ENCODE measurements around the gene XAGE2. TPM values are rescaled to one million over a fixed set of nuclear protein-coding genes. Genes with fewer than 3 reads are reported as not detected.
"Not testable (repeated sequence)": the region's sequence is repeated elsewhere in the genome, so short reads cannot be mapped to it uniquely, and the experiment has no call there.

XAGE2 gene, protein sequence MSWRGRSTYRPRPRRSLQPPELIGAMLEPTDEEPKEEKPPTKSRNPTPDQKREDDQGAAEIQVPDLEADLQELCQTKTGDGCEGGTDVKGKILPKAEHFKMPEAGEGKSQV
- total RNA-seq, result under 1 TPM in 1 of 4 donors, not detected in 3; 0.91 TPM

DNA sequence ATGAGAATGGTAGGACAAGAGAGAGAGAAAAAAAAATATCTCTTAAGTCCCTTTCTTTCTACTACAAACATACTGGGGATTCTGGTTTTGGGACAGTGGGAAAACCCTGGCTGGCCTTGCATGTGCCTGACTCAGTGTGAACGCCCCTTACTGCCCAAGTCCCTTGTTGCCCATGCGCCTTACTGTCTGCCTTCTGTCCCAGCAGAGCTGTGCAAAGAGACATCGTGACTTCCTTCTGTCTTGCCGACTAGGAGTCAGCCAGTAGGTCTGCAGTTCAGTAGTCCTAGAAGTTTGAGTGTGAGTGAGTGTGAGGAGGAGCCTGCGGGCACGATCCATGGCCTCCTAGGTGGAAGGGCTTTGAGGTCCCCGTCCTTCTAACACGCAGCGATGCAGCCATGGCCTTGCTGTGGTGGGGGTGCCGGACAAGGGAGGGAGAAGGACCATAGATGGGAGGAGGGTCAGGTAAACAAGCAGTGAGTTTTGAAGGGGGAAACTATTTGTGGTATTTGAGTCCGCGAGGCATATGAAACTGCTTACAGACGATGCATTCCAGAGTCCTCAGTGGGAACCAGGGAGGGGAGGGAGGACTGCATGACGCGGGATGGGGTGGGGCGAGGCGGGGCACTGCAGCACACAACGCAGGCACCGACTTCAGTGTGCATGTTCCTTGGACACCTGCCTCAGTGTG, at the start of gene XAGE2:
XAGE2 (plus strand) TSS at position 654 of the 688 bp plus-strand sequence. CDS start 994 bp downstream, outside the sequence.
- no peak for DNase-seq (ENCODE audit: low spot score in 2 of 2)
- intact Hi-C loops (cut with DNase I; ENCODE audit: low total_unique reads), result no loop called here
- no peak within 1 kb of the TSS for H3K4me3 ChIP-seq (ENCODE audit: low read depth, poor library complexity, severe bottlenecking)
- no peak for TF ChIP-seq POLR2A (IDR thresholded peaks at IDR 0.05)
- TF ChIP-seq, protein P1, sequence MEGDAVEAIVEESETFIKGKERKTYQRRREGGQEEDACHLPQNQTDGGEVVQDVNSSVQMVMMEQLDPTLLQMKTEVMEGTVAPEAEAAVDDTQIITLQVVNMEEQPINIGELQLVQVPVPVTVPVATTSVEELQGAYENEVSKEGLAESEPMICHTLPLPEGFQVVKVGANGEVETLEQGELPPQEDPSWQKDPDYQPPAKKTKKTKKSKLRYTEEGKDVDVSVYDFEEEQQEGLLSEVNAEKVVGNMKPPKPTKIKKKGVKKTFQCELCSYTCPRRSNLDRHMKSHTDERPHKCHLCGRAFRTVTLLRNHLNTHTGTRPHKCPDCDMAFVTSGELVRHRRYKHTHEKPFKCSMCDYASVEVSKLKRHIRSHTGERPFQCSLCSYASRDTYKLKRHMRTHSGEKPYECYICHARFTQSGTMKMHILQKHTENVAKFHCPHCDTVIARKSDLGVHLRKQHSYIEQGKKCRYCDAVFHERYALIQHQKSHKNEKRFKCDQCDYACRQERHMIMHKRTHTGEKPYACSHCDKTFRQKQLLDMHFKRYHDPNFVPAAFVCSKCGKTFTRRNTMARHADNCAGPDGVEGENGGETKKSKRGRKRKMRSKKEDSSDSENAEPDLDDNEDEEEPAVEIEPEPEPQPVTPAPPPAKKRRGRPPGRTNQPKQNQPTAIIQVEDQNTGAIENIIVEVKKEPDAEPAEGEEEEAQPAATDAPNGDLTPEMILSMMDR (IDR thresholded peaks at IDR 0.05), result no peak
- 53 to 76% methylated on average over 17 to 19 of the region's 19 CpGs for WGBS, 2 donors

DNA sequence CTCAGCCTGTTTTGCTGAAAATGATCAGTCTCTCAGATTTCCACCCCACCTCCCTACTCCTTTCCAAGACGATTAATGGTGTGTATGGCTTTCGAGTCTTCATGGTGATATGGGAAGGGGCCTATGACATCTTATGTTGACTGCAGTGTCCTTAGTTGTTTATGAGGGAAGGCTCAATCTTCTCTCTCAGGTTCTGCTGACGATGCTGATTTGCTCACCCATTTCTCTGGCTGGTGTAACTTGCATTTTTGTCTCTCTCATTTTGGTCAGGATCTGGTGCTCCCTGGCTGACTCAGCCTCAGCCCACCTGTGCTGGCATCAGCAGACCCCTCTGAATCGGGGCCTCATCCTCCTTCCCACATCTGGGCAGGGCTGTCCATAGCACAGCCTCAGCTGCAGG, 31.4 kb upstream of the XAGE2 start:
- WGBS, 2 donors, result 63 to 80% methylated on average over 4 of the region's 4 CpGs
- H3K4me3 ChIP-seq (ENCODE audit: low read depth, poor library complexity, severe bottlenecking), result no peak overlapping the region
- no peak for TF ChIP-seq POLR2A (IDR thresholded peaks at IDR 0.05)
- TF ChIP-seq, protein P1 (IDR thresholded peaks at IDR 0.05), result no peak
- no peak for DNase-seq (ENCODE audit: low spot score in 2 of 2)
- intact Hi-C loops (cut with DNase I; ENCODE audit: low total_unique reads), result no loop called here

DNA sequence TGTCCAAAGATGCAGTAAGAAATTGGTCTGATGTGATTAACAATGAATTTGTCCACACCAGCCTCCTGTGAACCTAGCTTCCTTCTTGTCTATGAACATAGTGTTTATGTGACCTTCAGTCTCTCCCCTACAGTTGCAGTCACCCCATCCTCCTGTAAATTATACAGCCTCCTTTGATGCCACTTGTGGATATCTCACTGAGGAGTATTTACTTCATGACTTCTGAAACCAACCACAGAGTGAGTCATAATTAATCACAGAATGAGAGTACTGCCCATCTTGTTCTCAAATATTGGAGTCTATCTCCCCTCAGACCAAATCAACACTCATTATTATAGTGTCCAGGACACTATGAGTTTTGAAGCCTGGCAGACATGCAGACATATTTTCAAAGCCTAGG, 27.3 kb upstream of the XAGE2 start:
- DNase-seq (ENCODE audit: low spot score in 2 of 2), result no peak
- intact Hi-C loops (cut with DNase I; ENCODE audit: low total_unique reads), result no loop called here
- no peak for TF ChIP-seq POLR2A (IDR thresholded peaks at IDR 0.05)
- TF ChIP-seq, protein P1 (IDR thresholded peaks at IDR 0.05), result no peak
- no peak overlapping the region for H3K4me3 ChIP-seq (ENCODE audit: low read depth, poor library complexity, severe bottlenecking)

DNA sequence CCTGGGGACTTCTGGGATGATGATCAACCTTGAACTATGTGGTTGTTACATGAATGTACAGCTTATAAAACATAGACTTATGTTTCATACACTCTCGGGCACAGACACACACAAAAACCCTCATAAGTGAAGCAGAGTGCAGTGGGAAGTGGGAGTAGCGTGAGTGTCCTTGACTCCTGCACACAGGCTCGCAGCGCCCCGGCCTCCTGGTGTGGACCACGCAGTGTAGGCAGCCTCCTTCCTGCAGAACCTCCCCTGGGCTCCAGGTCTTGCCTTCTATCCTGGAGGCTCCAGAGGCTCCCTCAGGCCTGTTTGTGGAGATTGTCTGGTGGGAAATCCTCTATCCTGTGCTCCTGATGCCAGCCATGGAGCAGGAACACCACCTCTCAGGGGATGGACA, 25.7 kb upstream of the XAGE2 start:
- not testable (repeated sequence) for DNase-seq (ENCODE audit: low spot score in 2 of 2)
- 69 to 83% methylated on average over 6 of the region's 6 CpGs for WGBS, 2 donors

DNA sequence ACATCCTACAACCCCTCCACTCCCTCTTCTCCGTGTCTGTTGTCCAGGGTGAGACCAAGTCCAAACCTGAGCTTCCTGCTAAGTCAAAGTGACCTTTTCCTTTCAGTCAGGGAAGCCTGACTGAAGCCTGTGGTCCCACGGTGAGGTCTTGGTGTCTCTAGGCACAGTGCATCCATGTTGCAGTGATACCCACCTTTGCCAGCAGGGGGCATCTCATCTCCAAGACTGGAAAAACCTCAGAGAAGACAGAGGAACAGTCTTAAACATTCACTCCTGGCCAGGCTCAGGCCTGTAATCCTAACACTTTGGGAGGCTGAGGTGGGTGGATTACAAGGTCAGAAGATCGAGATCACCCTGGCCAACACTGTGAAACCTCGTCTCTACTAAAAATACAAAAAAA, 23.4 kb upstream of the XAGE2 start:
- 22 to 59% methylated on average over 4 of the region's 4 CpGs for WGBS, 2 donors
- DNase-seq (ENCODE audit: low spot score in 2 of 2), result peak in 1 of 2 donors; percentile 18
- H3K4me3 ChIP-seq (ENCODE audit: low read depth, poor library complexity, severe bottlenecking); intact Hi-C loops (cut with DNase I; ENCODE audit: low total_unique reads): not testable (repeated sequence)

More for the DNA sequence above, 25.7 kb upstream of the XAGE2 start:
- H3K4me3 ChIP-seq (ENCODE audit: low read depth, poor library complexity, severe bottlenecking); intact Hi-C loops (cut with DNase I; ENCODE audit: low total_unique reads): not testable (repeated sequence)

DNA sequence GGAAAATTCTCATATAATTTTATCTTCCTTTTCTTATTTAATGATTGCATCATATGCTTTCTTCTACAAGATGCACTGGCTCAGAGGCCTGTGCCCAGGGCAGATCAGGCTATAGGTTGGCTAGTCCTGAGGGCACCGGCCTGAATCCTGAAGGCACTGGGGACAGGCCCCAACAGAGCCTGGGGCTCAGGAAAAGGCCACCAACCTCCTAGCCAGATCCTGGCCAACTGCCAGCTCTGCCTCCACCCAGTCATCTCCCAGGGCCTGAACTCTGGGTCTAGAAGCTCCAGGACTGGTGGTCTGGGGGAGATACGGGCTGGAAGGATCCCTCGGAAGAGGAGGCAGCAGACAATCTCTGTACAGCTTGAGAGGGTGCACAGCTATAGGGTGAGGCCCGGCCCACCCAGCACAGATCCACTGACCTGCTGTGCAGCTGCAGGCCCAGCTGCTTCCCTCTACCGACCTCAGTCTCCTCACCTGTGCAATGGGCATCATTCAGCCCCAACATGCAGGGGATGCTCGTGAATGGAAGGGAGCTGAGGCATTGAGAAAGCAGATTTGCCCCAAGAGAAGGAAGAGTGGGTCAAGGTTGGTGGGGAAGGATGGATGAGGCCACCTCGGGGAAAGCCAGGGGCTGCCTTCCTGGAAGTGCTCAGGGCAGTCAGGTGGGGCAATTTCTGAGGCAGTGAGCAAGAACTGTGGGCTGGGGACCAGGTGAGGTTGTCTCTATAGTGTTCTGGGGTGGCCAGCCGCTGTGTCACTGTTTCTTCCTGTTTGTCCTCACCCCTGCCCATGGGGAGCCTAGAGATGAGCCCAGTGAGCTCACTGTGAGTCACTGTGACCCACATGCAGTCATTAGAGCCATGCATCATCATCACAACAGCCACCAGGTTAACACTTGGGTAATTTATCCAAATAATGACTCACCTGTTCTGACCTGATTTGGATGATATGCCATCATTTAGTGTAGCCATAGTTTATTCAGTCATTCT, 22.4 kb upstream of the XAGE2 start:
- intact Hi-C loops (cut with DNase I; ENCODE audit: low total_unique reads), result no loop called here
- DNase-seq (ENCODE audit: low spot score in 2 of 2), result no peak
- no peak overlapping the region for H3K4me3 ChIP-seq (ENCODE audit: low read depth, poor library complexity, severe bottlenecking)
- no peak for TF ChIP-seq POLR2A (IDR thresholded peaks at IDR 0.05)
- TF ChIP-seq, protein P1 (IDR thresholded peaks at IDR 0.05), result no peak
- WGBS, 2 donors, result 71 to 74% methylated on average over 5 to 8 of the region's 8 CpGs
